MCF 10A (cell line): Measurements from ENCODE around the gene TAS1R2. TPM values are rescaled to one million over a fixed set of nuclear protein-coding genes. Genes with fewer than 3 reads are reported as not detected.

Experiments used
- BruUV-seq: library from RNA; stranded (reverse); fragments of 400-500 nt; replicated peaks from 2 replicates; lab custom pipeline; 2021; lab: Mats Ljungman, UMichigan
- CTCF ChIA-PET: fragments of 300-600 bp; sonication (Branson Sonifier 250); formaldehyde crosslinking; extraction: SDS; loops from one replicate; lab custom pipeline; 2021; ENCODE audit warnings: antibody characterized with exemption, inconsistent platforms; lab: Yijun Ruan, JAX
- POLR2A ChIA-PET: fragments of 300-600, 350-650 bp; sonication (Branson Sonifier 250); formaldehyde crosslinking; extraction: SDS; loops from one replicate; lab custom pipeline; 2020; ENCODE audit warnings: antibody characterized with exemption, inconsistent platforms; lab: Yijun Ruan, JAX
- DNase-seq: peaks from one replicate; pipeline ENCODE4 v3.0.0-alpha.2; 2018; ENCODE audit not compliant: unreplicated experiment
- H3K27ac Mint-ChIP-seq: one replicate; pipeline ENCODE4 v1.8.0; 2022; ENCODE audit warnings: mild to moderate bottlenecking, low read depth, mixed read lengths; ENCODE audit not compliant: unreplicated experiment
- H3K27me3 Mint-ChIP-seq: one replicate; pipeline ENCODE4 v1.8.0; 2022; ENCODE audit warnings: mixed read lengths; ENCODE audit not compliant: insufficient read depth, unreplicated experiment
- H3K36me3 Mint-ChIP-seq: one replicate; pipeline ENCODE4 v1.8.0; 2022; ENCODE audit warnings: mild to moderate bottlenecking, moderate library complexity, mixed read lengths; ENCODE audit not compliant: insufficient read depth, unreplicated experiment
- H3K4me1 Mint-ChIP-seq: one replicate; pipeline ENCODE4 v1.8.0; 2022; ENCODE audit warnings: mixed read lengths; ENCODE audit not compliant: insufficient read depth, unreplicated experiment
- H3K4me3 Mint-ChIP-seq: one replicate; pipeline ENCODE4 v1.8.0; 2022; ENCODE audit warnings: mild to moderate bottlenecking, moderate library complexity, mixed read lengths; ENCODE audit not compliant: unreplicated experiment
- H3K9me3 Mint-ChIP-seq: one replicate; pipeline ENCODE4 v1.8.0; 2022; ENCODE audit warnings: mixed read lengths; ENCODE audit not compliant: unreplicated experiment
- CTCF ChIP-seq: fragments of 200-600 bp; IDR thresholded peaks from one replicate; pipeline ENCODE4 v1.8.0; 2022; ENCODE audit warnings: antibody characterized with exemption, mild to moderate bottlenecking; ENCODE audit not compliant: unreplicated experiment
- intact Hi-C: fragments of 100-400 bp; cut with micrococcal nuclease; formaldehyde crosslinking; loops from 2 replicates; pipeline ENCODE4 v1.14.1; 2022
- total RNA-seq: library from RNA; stranded (reverse); gene quantifications from 2 replicates; pipeline ENCODE4 v1.2.3, GENCODE V29; 2022

The TAS1R2 gene
- total RNA-seq, 1 experiment from 2014 or later: not detected

GRCh38 chr1:18805925-18806849 lies 53.3 kb downstream of the TAS1R2 start:
- CTCF ChIA-PET: interaction anchor here (0.9 kb wide), 1 partner anchor 212 kb away, joined by 3 read pairs; no protein-coding TSS in a partner anchor
- H3K27ac Mint-ChIP-seq: no peak overlapping the region
- no peaks in the 10 kb centered on the region for H3K9me3 Mint-ChIP-seq
- no peak for DNase-seq
- no TSS peak for BruUV-seq
- H3K4me1 Mint-ChIP-seq: no peaks in the 10 kb centered on the region
- POLR2A ChIA-PET: no interaction called here
- H3K4me3 Mint-ChIP-seq: no peak overlapping the region
- intact Hi-C loops: no loop called here
- TF ChIP-seq CTCF: no peak
- H3K36me3 Mint-ChIP-seq: no peaks in the 10 kb centered on the region
- H3K27me3 Mint-ChIP-seq: peaks cover 8% of the 10 kb centered on the region

- no peak for DNase-seq
- no peak overlapping the region for H3K4me3 Mint-ChIP-seq
- intact Hi-C loops: no loop called here
- no TSS peak for BruUV-seq
- no peaks in the 10 kb centered on the region for H3K9me3 Mint-ChIP-seq
- ChIA-PET POLR2A (no interaction called here), CTCF (interaction anchor here (1.5 kb wide), 1 partner anchor 16 kb away, joined by 11 read pairs; no protein-coding TSS in a partner anchor)
- TF ChIP-seq CTCF: no peak
- no peaks in the 10 kb centered on the region for H3K36me3 Mint-ChIP-seq
- H3K4me1 Mint-ChIP-seq: no peaks in the 10 kb centered on the region
- no peak overlapping the region for H3K27ac Mint-ChIP-seq
- peaks cover 8% of the 10 kb centered on the region for H3K27me3 Mint-ChIP-seq
Observed at GRCh38 chr1:18805150-18805879, 54.1 kb downstream of the TAS1R2 start.

- ChIA-PET CTCF (interaction anchor here (0.6 kb wide), 1 partner anchor 1063 kb away, joined by 3 read pairs; no protein-coding TSS in a partner anchor), POLR2A (no interaction called here)
- H3K27me3 Mint-ChIP-seq: peaks cover 8% of the 10 kb centered on the region
- no peaks in the 10 kb centered on the region for H3K9me3 Mint-ChIP-seq
- H3K4me3 Mint-ChIP-seq: no peak overlapping the region
- no TSS peak for BruUV-seq
- TF ChIP-seq CTCF: no peak
- no peaks in the 10 kb centered on the region for H3K36me3 Mint-ChIP-seq
- no peak overlapping the region for H3K27ac Mint-ChIP-seq
- intact Hi-C loops: no loop called here
- H3K4me1 Mint-ChIP-seq: no peaks in the 10 kb centered on the region
- DNase-seq: no peak
Observed at GRCh38 chr1:18803851-18804250, 55.6 kb downstream of the TAS1R2 start.

- ChIA-PET POLR2A (no interaction called here), CTCF (interaction anchor here (0.7 kb wide), 2 partner anchors 10 to 1241 kb away, joined by 3 to 4 read pairs; no protein-coding TSS in a partner anchor)
- no TSS peak for BruUV-seq
- DNase-seq: no peak
- Mint-ChIP-seq H3K36me3 (no peaks in the 10 kb centered on the region), H3K9me3 (no peaks in the 10 kb centered on the region), H3K27ac (no peak overlapping the region), H3K4me3 (no peak overlapping the region), H3K4me1 (no peaks in the 10 kb centered on the region), H3K27me3 (peaks cover 8% of the 10 kb centered on the region)
- TF ChIP-seq CTCF: no peak
- intact Hi-C loops: no loop called here
Observed at GRCh38 chr1:18803151-18803791, 56.2 kb downstream of the TAS1R2 start.
